Spleen (tissue), 7 donors: ENCODE results near the gene WDR49.

Experiments used
- POLR2AphosphoS5 ChIP-seq, 3 donors: sonication (generic); formaldehyde crosslinking; IDR thresholded peaks; one replicate each; pipeline ENCODE4 v1.5.1; 2017; ENCODE audit warnings: antibody characterized with exemption in 3 of 3
- TF ChIP-seq, protein P1 (sequence below), 11 experiments: fragments of 200-600 bp in 7 of 11; fragments of 450-650 bp in 4 of 11; sonication (generic) in 4 of 11; IDR thresholded peaks in 8 of 11; conservative IDR thresholded peaks in 3 of 11; 1 replicate in 7 of 11; 2 replicates in 4 of 11; pipeline versions ENCODE4 v1.4.0 to v1.8.0; 2016 to 2021; ENCODE audit warnings: antibody characterized with exemption in 11 of 11, inconsistent platforms in 4 of 11, mild to moderate bottlenecking in 1 of 11
- donor health status: DM: no; HTN: no; CAD: no; lungs with moderate emphysema.
- donor health status: DM: no; HTN: no; CAD: no.
- donor health status: DM: no; HTN: no; CAD: no.

GRCh38 chr3:167631471-167631870 is 22.3 kb downstream of the WDR49 start:
- TF ChIP-seq, protein P1, sequence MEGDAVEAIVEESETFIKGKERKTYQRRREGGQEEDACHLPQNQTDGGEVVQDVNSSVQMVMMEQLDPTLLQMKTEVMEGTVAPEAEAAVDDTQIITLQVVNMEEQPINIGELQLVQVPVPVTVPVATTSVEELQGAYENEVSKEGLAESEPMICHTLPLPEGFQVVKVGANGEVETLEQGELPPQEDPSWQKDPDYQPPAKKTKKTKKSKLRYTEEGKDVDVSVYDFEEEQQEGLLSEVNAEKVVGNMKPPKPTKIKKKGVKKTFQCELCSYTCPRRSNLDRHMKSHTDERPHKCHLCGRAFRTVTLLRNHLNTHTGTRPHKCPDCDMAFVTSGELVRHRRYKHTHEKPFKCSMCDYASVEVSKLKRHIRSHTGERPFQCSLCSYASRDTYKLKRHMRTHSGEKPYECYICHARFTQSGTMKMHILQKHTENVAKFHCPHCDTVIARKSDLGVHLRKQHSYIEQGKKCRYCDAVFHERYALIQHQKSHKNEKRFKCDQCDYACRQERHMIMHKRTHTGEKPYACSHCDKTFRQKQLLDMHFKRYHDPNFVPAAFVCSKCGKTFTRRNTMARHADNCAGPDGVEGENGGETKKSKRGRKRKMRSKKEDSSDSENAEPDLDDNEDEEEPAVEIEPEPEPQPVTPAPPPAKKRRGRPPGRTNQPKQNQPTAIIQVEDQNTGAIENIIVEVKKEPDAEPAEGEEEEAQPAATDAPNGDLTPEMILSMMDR (IDR thresholded peaks at IDR 0.05 in 8 of 11, conservative IDR thresholded peaks at IDR 0.05 in 3 of 11), result no peak
- TF ChIP-seq POLR2AphosphoS5 (IDR thresholded peaks at IDR 0.05), result no peak
